GM18858 (cell line): ENCODE measurements around the gene LIPI.
A peak's percentile ranks its signal among the peaks of the same experiment; 100 is the strongest.
"Not testable (repeated sequence)": the region's sequence is repeated elsewhere in the genome, so short reads cannot be mapped to it uniquely, and the experiment has no call there.

Source experiments
- ATAC-seq: cut with Tn5 transposase; IDR thresholded peaks from one replicate; pipeline ENCODE4 v1.9.1; 2021; ENCODE audit not compliant: unreplicated experiment

Gene LIPI

GRCh38 chr21:14119038-14119437 is 91.7 kb downstream of the LIPI start:
- no peak for ATAC-seq

GRCh38 chr21:14116080-14116481 is 94.7 kb downstream of the LIPI start:
- peak; percentile 85 for ATAC-seq

GRCh38 chr21:14115646-14116045 is 95.1 kb downstream of the LIPI start:
- no peak for ATAC-seq

- no peak for ATAC-seq
Measured at GRCh38 chr21:14114251-14114650, 96.5 kb downstream of the LIPI start.

DNA sequence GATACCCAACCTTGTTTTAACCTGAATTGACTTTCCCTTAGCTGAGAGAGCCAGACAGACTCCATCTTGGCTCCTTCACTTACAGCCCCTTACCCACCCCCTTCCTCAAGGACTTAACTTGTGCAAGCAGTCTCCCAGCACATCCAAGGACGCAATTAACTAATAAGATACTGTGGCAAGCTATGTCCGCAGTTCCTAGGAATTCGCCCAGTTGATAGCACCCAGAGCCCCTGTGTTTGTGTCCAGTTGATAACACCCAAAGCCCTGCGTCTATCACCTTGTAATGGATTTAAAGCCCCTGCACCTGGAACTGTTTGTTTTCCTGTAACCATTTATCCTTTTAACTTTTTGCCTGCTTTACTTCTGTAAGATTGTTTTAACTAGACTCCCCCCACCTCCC is 106.2 kb downstream of the LIPI start:
- ATAC-seq, result not testable (repeated sequence)

- ATAC-seq, result no peak
Measured at GRCh38 chr21:14099570-14099969, 111.2 kb downstream of the LIPI start.

DNA sequence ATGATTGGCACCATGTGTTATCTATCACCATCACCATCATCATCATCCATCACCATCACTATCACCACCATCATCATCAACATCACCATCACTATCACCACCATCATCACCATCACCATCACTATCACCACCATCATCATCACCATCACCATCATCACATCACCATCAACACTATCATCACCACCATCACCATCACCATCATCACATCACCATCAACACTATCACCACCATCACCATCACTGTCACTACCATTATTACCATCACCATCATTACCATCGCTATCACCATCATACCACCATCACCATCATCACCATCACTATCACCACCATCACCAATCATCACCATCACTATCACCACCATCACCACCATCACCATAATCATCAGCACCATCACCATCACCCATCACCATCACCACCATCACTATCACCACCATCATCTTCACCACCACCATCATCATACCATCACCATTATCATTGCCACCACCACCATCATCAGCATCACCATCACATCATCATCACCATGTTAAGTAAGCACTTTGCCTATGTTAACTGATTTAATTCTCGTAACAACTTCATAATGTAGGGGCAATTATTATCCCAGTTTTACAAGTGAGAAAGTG is 112.8 kb downstream of the LIPI start:
- ATAC-seq, result no peak

GRCh38 chr21:14096577-14096976 is 114.2 kb downstream of the LIPI start:
- ATAC-seq, result no peak

- ATAC-seq, result no peak
Measured at GRCh38 chr21:14096172-14096571, 114.6 kb downstream of the LIPI start.

- no peak for ATAC-seq
Measured at GRCh38 chr21:14095056-14095455, 115.7 kb downstream of the LIPI start.

- no peak for ATAC-seq
Measured at GRCh38 chr21:14092834-14093560, 117.8 kb downstream of the LIPI start.

DNA sequence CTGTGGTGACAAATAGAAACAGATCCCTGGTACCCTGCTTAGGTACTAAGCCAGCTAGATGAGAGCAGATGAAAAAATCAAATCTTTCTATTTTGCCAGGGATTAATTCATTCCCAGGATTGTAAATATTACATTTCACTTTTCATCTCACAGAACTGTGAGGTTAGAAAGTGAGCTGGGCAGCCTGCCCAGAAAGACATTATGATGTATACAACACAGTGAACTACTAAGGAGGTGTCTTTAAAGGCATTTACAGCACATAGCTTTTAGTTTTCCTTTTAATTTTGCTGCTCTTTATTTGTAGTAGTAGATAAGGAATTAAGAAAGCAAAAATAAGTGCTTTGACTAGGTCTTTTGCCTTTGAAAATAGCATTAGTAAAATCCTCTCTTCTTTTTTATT is 120.6 kb downstream of the LIPI start:
- not testable (repeated sequence) for ATAC-seq

DNA sequence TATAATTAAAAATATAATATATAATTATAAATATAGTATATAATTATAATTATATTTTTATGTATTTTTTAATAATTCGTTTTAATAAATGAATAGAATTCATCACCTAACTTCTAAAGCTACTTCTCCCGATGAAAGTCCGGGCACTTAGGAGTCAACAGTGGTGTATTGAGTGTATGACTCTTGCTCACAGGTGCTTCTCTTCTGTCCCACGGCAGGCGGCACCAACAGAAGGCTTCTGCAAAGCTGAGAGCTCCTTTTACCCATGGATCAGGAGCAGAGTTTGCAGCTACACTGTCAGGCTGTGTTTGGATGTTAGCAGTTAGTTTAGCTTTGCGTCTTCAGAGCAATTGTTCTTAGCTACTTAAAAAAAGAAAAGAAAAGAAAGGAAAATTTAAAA is 122.4 kb downstream of the LIPI start:
- ATAC-seq, result no peak

DNA sequence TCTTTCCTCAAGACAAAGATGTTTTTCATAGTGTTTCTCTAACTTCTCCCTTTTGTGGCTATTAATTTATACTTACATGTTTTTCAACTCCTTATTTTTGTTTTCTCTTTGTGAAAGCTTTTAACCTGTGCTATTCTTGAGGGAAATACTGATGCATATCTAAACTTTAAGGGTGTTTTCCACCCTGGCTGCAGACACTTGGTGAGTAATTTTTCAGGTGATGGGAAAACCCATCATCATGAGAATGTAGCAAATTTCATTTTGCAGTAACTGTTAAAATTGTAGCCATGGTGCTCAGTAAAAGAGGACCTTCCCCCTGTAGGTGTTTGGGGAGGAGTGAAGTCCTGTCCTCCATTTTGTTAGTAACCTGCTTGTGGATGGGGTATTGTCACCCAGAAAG is 124.2 kb downstream of the LIPI start:
- peak; percentile 82 for ATAC-seq

- no peak for ATAC-seq
Measured at GRCh38 chr21:14084701-14085100, 126.1 kb downstream of the LIPI start.

DNA sequence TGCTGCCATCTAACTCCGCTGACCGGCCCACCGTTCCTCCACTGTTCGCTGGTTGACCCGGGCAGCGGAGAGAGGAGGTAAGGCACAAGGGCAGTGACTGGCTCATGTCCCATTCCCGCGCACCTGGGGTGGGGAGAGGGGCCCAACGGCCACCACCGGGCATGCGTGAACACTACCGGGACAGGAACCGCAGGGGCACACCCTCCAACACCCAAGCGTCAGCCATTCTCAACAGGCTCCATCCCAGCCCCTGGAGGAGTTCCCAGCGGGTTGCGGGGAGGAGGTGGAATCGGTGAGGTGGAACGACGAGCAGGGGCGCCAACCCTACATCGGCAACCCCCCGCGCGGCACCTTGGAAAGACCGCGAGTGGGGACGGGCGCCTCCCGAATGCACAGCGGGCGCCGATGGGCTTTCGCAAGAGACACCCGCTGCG is 126.7 kb downstream of the LIPI start:
- no peak for ATAC-seq

GRCh38 chr21:14080764-14081096 is 130.0 kb downstream of the LIPI start:
- no peak for ATAC-seq

GRCh38 chr21:14080040-14080763 is 130.6 kb downstream of the LIPI start:
- ATAC-seq, result no peak

DNA sequence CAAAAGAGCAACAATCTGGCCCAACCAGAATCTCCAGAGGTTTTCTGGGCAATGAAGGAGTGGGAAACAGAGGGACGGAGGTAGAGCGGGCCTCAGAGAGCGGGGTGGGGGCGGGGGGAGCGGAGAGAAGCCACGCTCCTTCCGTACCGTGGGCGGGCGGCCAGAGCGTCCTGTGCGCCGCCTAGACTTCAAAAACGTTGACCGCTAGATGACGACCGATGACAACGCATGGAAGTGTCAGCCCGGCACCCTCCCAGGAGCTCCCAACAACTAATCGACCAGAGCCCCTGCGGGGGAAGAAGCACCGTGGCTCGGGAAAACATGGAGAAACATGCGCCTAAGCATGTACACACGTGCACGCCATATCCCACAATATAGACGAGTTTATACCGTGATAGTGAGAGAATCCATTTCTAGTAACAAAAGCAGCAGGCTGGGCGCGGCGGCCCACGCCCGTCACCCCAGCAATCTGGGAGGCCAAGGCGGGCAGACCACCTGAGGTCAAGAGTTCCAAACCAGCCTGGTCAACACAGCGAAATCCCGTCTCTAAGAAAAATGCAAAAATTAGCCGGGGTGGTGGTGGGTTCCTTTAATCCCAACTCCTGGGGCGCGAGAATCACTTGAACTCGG is 131.9 kb downstream of the LIPI start:
- ATAC-seq, result no peak

- ATAC-seq, result no peak
Measured at GRCh38 chr21:14076143-14076806, 134.5 kb downstream of the LIPI start.
